Kidney (tissue), 14 donors: ENCODE results near the gene INSC. TPM values are rescaled to one million over a fixed set of nuclear protein-coding genes. Genes with fewer than 3 reads are reported as not detected.

ENCODE experiments used
- DNase-seq, 5 donors: peaks; one replicate each; pipeline ENCODE4 v3.0.0-alpha.2; 2013 to 2020
- FAIRE-seq: peaks from 2 replicates; lab custom pipeline; 2012; peaks lifted over from hg19 to GRCh38; lab: Jason Lieb, UNC
- H3K27ac ChIP-seq, 2 donors: one replicate each; pipeline ENCODE4 v1.7.0; 2013; ENCODE audit warnings: low read depth in 2 of 2, low read length in 2 of 2, inconsistent platforms in 1 of 2
- H3K27me3 ChIP-seq: one replicate; pipeline ENCODE4 v1.7.1; 2013; ENCODE audit warnings: low read length, inconsistent platforms; ENCODE audit not compliant: control insufficient read depth, insufficient read depth
- H3K36me3 ChIP-seq, 3 donors: one replicate each; pipeline versions ENCODE4 v1.7.0 to v1.7.1; 2013; ENCODE audit warnings: low read length in 3 of 3, control low read depth in 1 of 3, inconsistent platforms in 1 of 3; ENCODE audit not compliant: insufficient read depth in 3 of 3, control insufficient read depth in 2 of 3
- H3K4me1 ChIP-seq, 3 donors: one replicate each; pipeline versions ENCODE4 v1.7.0 to v1.7.1; 2013; ENCODE audit warnings: low read length in 3 of 3, inconsistent platforms in 1 of 3, low read depth in 1 of 3; ENCODE audit not compliant: control insufficient read depth in 2 of 3, insufficient read depth in 2 of 3
- H3K4me3 ChIP-seq, 3 donors: one replicate each; pipeline versions ENCODE4 v1.7.0 to v1.8.1; 2013; ENCODE audit warnings: low read length in 3 of 3, control low read depth in 1 of 3, inconsistent platforms in 1 of 3
- H3K9ac ChIP-seq, 3 donors: one replicate each; pipeline versions ENCODE4 v1.7.0 to v1.7.1; 2013; ENCODE audit warnings: low read length in 3 of 3, control low read depth in 1 of 3, inconsistent platforms in 1 of 3
- H3K9me3 ChIP-seq, 3 donors: one replicate each; pipeline versions ENCODE4 v1.7.0 to v1.7.1; 2013; ENCODE audit warnings: low read length in 3 of 3, control low read depth in 1 of 3, inconsistent platforms in 1 of 3; ENCODE audit not compliant: control insufficient read depth in 2 of 3, insufficient read depth in 1 of 3
- CTCF ChIP-seq: IDR thresholded peaks from 3 replicates; pipeline ENCODE4 v1.5.1; 2012; ENCODE audit warnings: mild to moderate bottlenecking, moderate library complexity, borderline replicate concordance; ENCODE audit not compliant: insufficient read depth; ENCODE audit errors: extremely low read depth
- intact Hi-C: fragments of 100-400 bp; cut with DNase I; formaldehyde crosslinking; loops from one replicate; pipeline ENCODE4 v1.11.1; 2022
- polyA plus RNA-seq: library from polyadenylated mRNA; stranded (reverse); fragments of 350-450 nt; fragmentation: Illumina TruSeq; extraction: RNeasy Lipid Tissue Mini Kit (QIAGEN cat#74804); gene quantifications from one replicate; pipeline ENCODE4 v1.2.3, GENCODE V29; 2014; ENCODE audit warnings: low read depth, low replicate concordance; ENCODE audit not compliant: insufficient read depth
- total RNA-seq: library from RNA; stranded (reverse); fragmentation: NEBNext Ultra II Directional; extraction: Animal tissue kit (Norgen Biotek cat#: 25700); gene quantifications from one replicate; pipeline ENCODE4 v1.2.1, GENCODE V29; 2021
- donor health status: control.
- donor health status: control.
- donor health status: control.
- donor health status: control.
- donor health status: control.
- donor health status: DM: yes; HTN: yes; CAD: no.
- donor health status: Normal renal cell carcinoma (clear cell type).

The INSC gene
- total and polyA plus RNA-seq, 2 donors from 2014 or later: 0.41 to 1.3 TPM

DNA sequence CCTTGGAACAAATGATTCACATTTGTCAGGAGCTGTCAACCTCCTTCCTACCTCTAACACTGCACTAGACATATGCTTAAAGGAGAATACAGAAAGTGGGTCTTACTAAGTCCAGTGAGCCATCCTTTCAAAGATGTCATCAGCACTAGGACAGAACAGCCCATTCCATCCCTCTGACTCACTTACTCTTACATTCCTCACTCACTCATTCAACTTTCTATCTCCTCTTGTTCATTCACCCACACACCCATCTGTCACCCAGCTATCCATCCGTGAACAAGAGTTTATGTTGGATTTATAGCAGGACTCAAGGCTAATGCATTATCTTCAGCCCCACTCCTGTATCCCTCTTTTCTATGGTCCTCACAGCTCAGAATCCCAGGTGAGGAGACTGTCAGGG is 9.1 kb downstream of the INSC start:
- no peak for TF ChIP-seq CTCF
- Histone ChIP-seq H3K27ac (no peak overlapping the region), H3K36me3 (no peaks in the 10 kb centered on the region), H3K4me1 (no peaks in the 10 kb centered on the region), H3K27me3 (no peaks in the 10 kb centered on the region), H3K4me3 (no peak overlapping the region), H3K9ac (no peak overlapping the region), H3K9me3 (no peaks in the 10 kb centered on the region)
- peak in 1 of 5 donors; percentile 16 for DNase-seq
- FAIRE-seq: no peak
- intact Hi-C loops: no loop called here

GRCh38 chr11:15124528-15124927 is 9.8 kb downstream of the INSC start:
- H3K36me3 ChIP-seq: no peaks in the 10 kb centered on the region
- H3K27ac ChIP-seq: no peak overlapping the region
- H3K9me3 ChIP-seq: no peaks in the 10 kb centered on the region
- FAIRE-seq: no peak
- H3K27me3 ChIP-seq: no peaks in the 10 kb centered on the region
- no peaks in the 10 kb centered on the region for H3K4me1 ChIP-seq
- no peak overlapping the region for H3K9ac ChIP-seq
- H3K4me3 ChIP-seq: no peak overlapping the region
- no peak for TF ChIP-seq CTCF
- DNase-seq: no peak
- intact Hi-C loops: no loop called here

DNA sequence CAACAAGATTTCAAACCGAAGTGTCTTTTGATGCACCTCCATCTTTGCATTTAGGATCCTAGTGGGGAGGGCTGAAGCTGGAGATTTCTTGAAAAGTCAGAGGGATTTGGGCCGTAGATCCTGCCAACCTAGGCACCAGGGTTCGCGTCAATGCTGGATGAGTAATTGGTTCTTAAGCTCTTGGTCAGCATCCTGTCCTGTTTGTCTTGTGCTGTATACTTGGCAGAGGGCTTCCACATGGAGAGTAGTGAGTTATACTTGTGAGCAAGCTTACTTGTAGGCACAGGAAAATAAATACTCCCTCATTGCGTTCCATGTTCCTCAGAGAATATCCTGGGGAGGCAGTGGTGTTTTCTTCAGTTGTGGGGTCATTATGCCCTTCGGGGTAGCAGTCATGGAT is 12.6 kb downstream of the INSC start:
- Histone ChIP-seq H3K9ac (no peak overlapping the region), H3K9me3 (no peaks in the 10 kb centered on the region), H3K36me3 (no peaks in the 10 kb centered on the region), H3K27me3 (no peaks in the 10 kb centered on the region), H3K27ac (no peak overlapping the region), H3K4me3 (no peak overlapping the region), H3K4me1 (no peaks in the 10 kb centered on the region)
- TF ChIP-seq CTCF: no peak
- intact Hi-C loops: no loop called here
- DNase-seq (no peak), FAIRE-seq (no peak)

GRCh38 chr11:15128621-15129020 is 13.9 kb downstream of the INSC start:
- Histone ChIP-seq H3K9ac (no peak overlapping the region), H3K4me3 (no peak overlapping the region), H3K36me3 (no peaks in the 10 kb centered on the region), H3K4me1 (no peaks in the 10 kb centered on the region), H3K9me3 (no peaks in the 10 kb centered on the region), H3K27me3 (no peaks in the 10 kb centered on the region), H3K27ac (no peak overlapping the region)
- TF ChIP-seq CTCF: no peak
- DNase-seq (no peak), FAIRE-seq (no peak)
- intact Hi-C loops: no loop called here
